PC-9 (cell line): ENCODE data around the gene STARD13. TPM values are rescaled to one million over a fixed set of nuclear protein-coding genes. Genes with fewer than 3 reads are reported as not detected.

ENCODE experiments used
- BruUV-seq: library from RNA; stranded (reverse); fragments of 400-500 nt; replicated peaks from 2 replicates; lab custom pipeline; 2021; lab: Mats Ljungman, UMichigan
- CTCF ChIA-PET: fragments of 300-600 bp; sonication (Branson Sonifier 250); formaldehyde crosslinking; loops from one replicate; lab custom pipeline; 2022; ENCODE audit warnings: antibody characterized with exemption; lab: Charles Lee
- POLR2A ChIA-PET: fragments of 300-600 bp; sonication (Branson Sonifier 250); formaldehyde crosslinking; loops from one replicate; lab custom pipeline; 2022; ENCODE audit warnings: antibody characterized with exemption; ENCODE audit not compliant: unreplicated experiment; lab: Charles Lee
- DNase-seq, 2 experiments: peaks; one replicate each; pipeline versions ENCODE4 v3.0.0 to v3.0.0-alpha.2; 2015 to 2022; ENCODE audit warnings: mixed read lengths in 1 of 2
- H2AFZ ChIP-seq: fragments of 200-600 bp; sonication (generic); 2 replicates; pipeline ENCODE4 v1.8.1; 2017; ENCODE audit warnings: antibody characterized with exemption
- H3F3A ChIP-seq: fragments of 200-600 bp; sonication (generic); 2 replicates; pipeline ENCODE4 v1.8.1; 2017; ENCODE audit warnings: antibody characterized with exemption, mild to moderate bottlenecking, low read depth; ENCODE audit not compliant: insufficient read depth
- H3K27ac ChIP-seq: fragments of 200-600 bp; sonication (generic); 2 replicates; pipeline ENCODE4 v1.6.1; 2016; ENCODE audit warnings: mixed run types
- H3K27me3 ChIP-seq: fragments of 200-600 bp; sonication (generic); 2 replicates; pipeline ENCODE4 v1.6.1; 2016; ENCODE audit warnings: low read depth, mixed run types; ENCODE audit not compliant: insufficient read depth
- H3K36me3 ChIP-seq: fragments of 200-600 bp; sonication (generic); 2 replicates; pipeline ENCODE4 v1.6.1; 2016; ENCODE audit warnings: low read depth, mixed run types
- H3K4me1 ChIP-seq: fragments of 200-600 bp; sonication (generic); replicated peaks from 2 replicates; pipeline ENCODE4 v1.6.1; 2016; ENCODE audit warnings: mixed run types; ENCODE audit not compliant: insufficient read depth
- H3K4me2 ChIP-seq: fragments of 200-600 bp; sonication (generic); 2 replicates; pipeline ENCODE4 v1.6.1; 2017; ENCODE audit warnings: mixed run types
- H3K4me3 ChIP-seq: fragments of 200-600 bp; sonication (generic); 2 replicates; pipeline ENCODE4 v1.6.1; 2016; ENCODE audit warnings: mixed run types
- H3K79me2 ChIP-seq: fragments of 200-600 bp; sonication (generic); 2 replicates; pipeline ENCODE4 v1.6.1; 2017; ENCODE audit warnings: low read depth, mixed run types
- H3K9me2 ChIP-seq: fragments of 200-600 bp; sonication (generic); 2 replicates; pipeline ENCODE4 v1.8.1; 2017; ENCODE audit warnings: mild to moderate bottlenecking; ENCODE audit not compliant: insufficient read depth
- H3K9me3 ChIP-seq: fragments of 200-600 bp; sonication (generic); 2 replicates; pipeline ENCODE4 v1.8.1; 2016; ENCODE audit warnings: low read depth; ENCODE audit not compliant: insufficient read depth
- H4K20me1 ChIP-seq: fragments of 200-600 bp; sonication (generic); 2 replicates; pipeline ENCODE4 v1.8.1; 2017; ENCODE audit not compliant: insufficient read depth
- CTCF ChIP-seq: fragments of 200-600 bp; sonication (generic); conservative IDR thresholded peaks from 2 replicates; pipeline ENCODE4 v1.6.1; 2017; ENCODE audit warnings: mixed run types, antibody characterized with exemption, mild to moderate bottlenecking, moderate library complexity
- EZH2 ChIP-seq: fragments of 200-600 bp; sonication (generic); IDR thresholded peaks from 2 replicates; pipeline ENCODE4 v1.8.0; 2017; ENCODE audit warnings: antibody characterized with exemption, low read depth
- intact Hi-C: fragments of 100-400 bp; cut with micrococcal nuclease; formaldehyde crosslinking; loops from one replicate; pipeline ENCODE4 v1.10.0; 2022; ENCODE audit not compliant: unreplicated experiment
- total RNA-seq: library from RNA; stranded (reverse); gene quantifications from 2 replicates; pipeline ENCODE4 v1.2.3, GENCODE V29; 2021

The STARD13 gene
- total RNA-seq, 1 experiment from 2014 or later: 19.6 TPM

DNA sequence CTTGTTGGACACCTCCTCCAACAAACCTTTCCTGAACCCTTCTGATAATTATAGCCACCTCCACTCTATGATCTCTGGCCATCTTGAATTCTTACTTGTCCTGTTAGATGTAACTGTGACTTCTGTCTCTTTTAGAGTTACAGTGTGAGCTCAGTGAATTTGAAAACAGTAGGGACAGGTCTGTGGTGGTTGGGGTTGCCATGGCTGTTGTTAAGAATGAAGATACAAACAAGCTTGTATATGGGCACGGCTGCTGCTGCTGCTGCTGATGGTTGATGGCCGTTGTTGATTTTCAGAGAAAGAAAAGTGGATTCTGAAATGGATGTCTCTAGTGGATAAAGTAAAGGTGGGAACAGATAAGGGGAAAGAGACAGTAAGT, 101.5 kb downstream of the STARD13 start:
- H3K4me1 ChIP-seq: no peaks in the 10 kb centered on the region

DNA sequence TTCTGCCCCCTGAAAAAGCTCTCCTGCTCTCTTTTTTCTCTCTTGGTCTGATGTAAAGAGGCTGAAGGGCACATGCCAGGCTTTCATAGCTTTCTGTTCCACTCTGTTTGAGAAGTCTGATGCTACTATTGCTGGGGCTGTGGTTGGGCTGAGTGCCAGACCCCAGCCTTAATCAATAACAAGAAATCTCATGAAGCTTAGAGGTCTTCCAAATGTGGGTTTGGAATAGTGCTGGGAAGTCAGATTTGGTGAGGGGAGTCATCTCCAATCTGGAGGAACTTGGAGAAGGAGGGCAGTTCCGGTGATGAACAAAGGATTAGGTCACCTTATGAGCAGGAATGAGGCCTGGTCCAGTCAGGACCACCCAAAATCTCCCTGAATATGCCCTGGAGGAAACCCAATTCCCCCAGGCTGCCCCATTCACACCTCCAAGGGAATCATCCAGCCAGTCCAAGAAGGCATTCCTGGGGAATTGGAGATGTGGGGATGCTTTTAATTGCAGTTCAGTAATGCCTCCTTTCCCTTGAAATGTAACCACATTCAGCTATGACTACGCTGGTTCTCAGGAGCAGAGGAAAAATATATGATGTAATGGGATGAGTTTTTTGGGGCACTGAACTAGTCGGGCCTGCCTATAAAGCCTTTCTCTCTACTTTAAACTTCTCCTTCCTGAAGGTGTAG, 102.0 kb downstream of the STARD13 start:
- ChIA-PET CTCF (no interaction called here), POLR2A (no interaction called here)
- no peaks in the 10 kb centered on the region for H4K20me1 ChIP-seq
- TF ChIP-seq EZH2: no peak
- TF ChIP-seq CTCF: no peak
- no peak for DNase-seq
- H3K9me2 ChIP-seq: no peaks in the 10 kb centered on the region
- intact Hi-C loops: no loop called here
- no peaks in the 10 kb centered on the region for H3K27me3 ChIP-seq
- H3K4me1 ChIP-seq: no peaks in the 10 kb centered on the region
- peaks cover 4% of the 10 kb centered on the region; the same call in 1 of the 2 replicates for H3K9me3 ChIP-seq
- no TSS peak for BruUV-seq
- no peak overlapping the region for H3K4me2 ChIP-seq
- no peaks in the 10 kb centered on the region for H3K79me2 ChIP-seq
- H3K4me3 ChIP-seq: no peak overlapping the region
- no peak overlapping the region for H2AFZ ChIP-seq
- H3K36me3 ChIP-seq: no peaks in the 10 kb centered on the region
- H3F3A ChIP-seq: no peaks in the 10 kb centered on the region
- no peak overlapping the region for H3K27ac ChIP-seq

More for the DNA sequence above, 101.5 kb downstream of the STARD13 start:
- Histone ChIP-seq H3K4me3 (no peak overlapping the region), H3K9me3 (peaks cover under 1% of the 10 kb centered on the region; the same call in 1 of the 2 replicates), H3K79me2 (no peaks in the 10 kb centered on the region), H4K20me1 (no peaks in the 10 kb centered on the region), H3K27me3 (no peaks in the 10 kb centered on the region), H3K9me2 (no peaks in the 10 kb centered on the region), H3K36me3 (no peaks in the 10 kb centered on the region), H3K4me2 (no peak overlapping the region), H3F3A (no peaks in the 10 kb centered on the region; the same call in 1 of the 2 replicates), H2AFZ (no peak overlapping the region), H3K27ac (no peak overlapping the region)
- BruUV-seq: no TSS peak
- TF ChIP-seq EZH2 (no peak), CTCF (no peak)
- CTCF ChIA-PET: no interaction called here
- intact Hi-C loops: no loop called here
- POLR2A ChIA-PET: no interaction called here
- DNase-seq: no peak

DNA sequence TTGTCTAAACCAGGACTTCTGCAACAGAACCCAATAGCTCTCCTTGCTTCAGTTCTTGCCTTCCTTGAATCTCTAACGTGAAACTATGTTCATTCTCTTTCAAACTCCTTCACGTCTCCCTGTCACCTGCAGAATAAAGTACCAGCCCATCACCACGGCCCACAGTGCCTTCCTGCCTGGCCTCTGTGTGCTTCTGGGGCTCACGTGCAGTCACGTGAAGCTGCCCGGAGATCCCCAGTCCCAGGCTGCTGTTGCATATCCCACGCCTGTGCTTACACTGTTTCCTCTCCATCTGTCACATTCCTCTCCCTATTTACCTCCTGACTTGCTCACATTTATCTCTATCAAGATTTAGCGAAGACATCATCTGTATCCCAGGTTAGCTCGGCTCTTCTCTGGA, 102.8 kb downstream of the STARD13 start:
- Histone ChIP-seq H3K4me1 (no peaks in the 10 kb centered on the region), H2AFZ (no peak overlapping the region), H3K4me2 (no peak overlapping the region), H3K9me3 (peaks cover 4% of the 10 kb centered on the region; the same call in 1 of the 2 replicates), H3K36me3 (no peaks in the 10 kb centered on the region), H3K9me2 (no peaks in the 10 kb centered on the region), H3K4me3 (no peak overlapping the region), H3K27ac (no peak overlapping the region), H3K79me2 (no peaks in the 10 kb centered on the region), H4K20me1 (no peaks in the 10 kb centered on the region), H3K27me3 (no peaks in the 10 kb centered on the region), H3F3A (no peaks in the 10 kb centered on the region)
- no peak for TF ChIP-seq EZH2
- TF ChIP-seq CTCF: no peak
- intact Hi-C loops: no loop called here
- no peak for DNase-seq
- no TSS peak for BruUV-seq
- ChIA-PET POLR2A (no interaction called here), CTCF (no interaction called here)
